IMR-90 (cell line): ENCODE measurements around the gene DOCK7. TPM values are rescaled to one million over a fixed set of nuclear protein-coding genes. Genes with fewer than 3 reads are reported as not detected.

Experiments
- ATAC-seq: fragments of 200-7000 bp; cut with Tn5 transposase; 2 replicates; pipeline ENCODE4 v1.9.1; 2020; ENCODE audit warnings: low read depth, mild to moderate bottlenecking, moderate library complexity
- BruUV-seq: library from RNA; stranded (reverse); fragments of 400-500 nt; replicated peaks from 2 replicates; lab custom pipeline; 2021; lab: Mats Ljungman, UMichigan
- CTCF ChIA-PET: fragments of 300-600 bp; formaldehyde crosslinking; extraction: SDS; loops from one replicate; lab custom pipeline; 2021; ENCODE audit warnings: antibody characterized with exemption; lab: Yijun Ruan, JAX
- POLR2A ChIA-PET: fragments of 300-600 bp; sonication (Branson Sonifier 250); formaldehyde crosslinking; loops from one replicate; lab custom pipeline; 2022; ENCODE audit warnings: antibody characterized with exemption; ENCODE audit not compliant: unreplicated experiment; lab: Charles Lee
- DNase-seq: peaks from one replicate; pipeline ENCODE4 v3.0.0; 2013
- H2AFZ ChIP-seq: replicated peaks from 2 replicates; pipeline ENCODE3; 2013; ENCODE audit warnings: low read length, mild to moderate bottlenecking; ENCODE audit not compliant: poor library complexity
- H2AK5ac ChIP-seq: 2 replicates; pipeline ENCODE4 v1.6.1; 2013; ENCODE audit warnings: low read depth, low read length, inconsistent platforms
- H2AK9ac ChIP-seq: replicated peaks from 2 replicates; pipeline ENCODE3; 2013; ENCODE audit warnings: mild to moderate bottlenecking, low read depth, low read length, moderate library complexity; ENCODE audit not compliant: poor library complexity
- H2BK120ac ChIP-seq: 2 replicates; pipeline ENCODE4 v1.6.1; 2013; ENCODE audit warnings: low read depth, low read length, inconsistent platforms
- H2BK15ac ChIP-seq: 3 replicates; pipeline ENCODE4 v1.6.1; 2013; ENCODE audit warnings: low read depth, low read length, inconsistent platforms
- H2BK20ac ChIP-seq: 2 replicates; pipeline ENCODE4 v1.6.1; 2013; ENCODE audit warnings: low read depth, mild to moderate bottlenecking, inconsistent platforms, low read length, moderate library complexity
- H2BK5ac ChIP-seq: 2 replicates; pipeline ENCODE4 v1.6.1; 2013; ENCODE audit warnings: mild to moderate bottlenecking, low read depth, low read length, inconsistent platforms; ENCODE audit not compliant: poor library complexity, severe bottlenecking
- H3K14ac ChIP-seq: replicated peaks from 2 replicates; pipeline ENCODE4 v1.6.1; 2013; ENCODE audit warnings: low read depth, low read length, inconsistent platforms
- H3K18ac ChIP-seq: 2 replicates; pipeline ENCODE4 v1.6.1; 2013; ENCODE audit warnings: low read depth, low read length, control low read depth
- H3K23ac ChIP-seq: 2 replicates; pipeline ENCODE4 v1.6.1; 2013; ENCODE audit warnings: low read depth, low read length, inconsistent platforms
- H3K27ac ChIP-seq: 2 replicates; pipeline ENCODE4 v1.5.1; 2013; ENCODE audit warnings: mild to moderate bottlenecking, control low read depth, low read length; ENCODE audit not compliant: insufficient read depth
- H3K27me3 ChIP-seq: 2 replicates; pipeline ENCODE4 v1.6.1; 2013; ENCODE audit warnings: low read length; ENCODE audit not compliant: control insufficient read depth, insufficient read depth
- H3K36me3 ChIP-seq: 2 replicates; pipeline ENCODE4 v1.6.1; 2013; ENCODE audit warnings: low read length, mixed read lengths; ENCODE audit not compliant: control insufficient read depth, insufficient read depth
- H3K4ac ChIP-seq: 2 replicates; pipeline ENCODE4 v1.6.1; 2013; ENCODE audit warnings: low read depth, low read length, inconsistent platforms
- H3K4me1 ChIP-seq: 2 replicates; pipeline ENCODE4 v1.6.1; 2013; ENCODE audit warnings: low read length, mixed read lengths; ENCODE audit not compliant: control insufficient read depth, insufficient read depth
- H3K4me2 ChIP-seq: 2 replicates; pipeline ENCODE4 v1.6.1; 2013; ENCODE audit warnings: low read depth, mild to moderate bottlenecking, control low read depth, low read length, moderate library complexity
- H3K4me3 ChIP-seq: 2 replicates; pipeline ENCODE4 v1.5.1; 2013; ENCODE audit warnings: low read depth, mild to moderate bottlenecking, control low read depth, low read length, moderate library complexity; ENCODE audit not compliant: insufficient read depth
- H3K56ac ChIP-seq: 2 replicates; pipeline ENCODE4 v1.6.1; 2013; ENCODE audit warnings: low read length, inconsistent platforms; ENCODE audit not compliant: insufficient read depth; ENCODE audit errors: extremely low read depth
- H3K79me1 ChIP-seq, 2 experiments: 2 replicates each; pipeline ENCODE4 v1.6.1; 2013; ENCODE audit warnings: low read length in 2 of 2, inconsistent platforms in 1 of 2, low read depth in 1 of 2
- H3K9ac ChIP-seq: 2 replicates; pipeline ENCODE4 v1.6.1; 2013; ENCODE audit warnings: low read depth, low read length, control low read depth
- H3K9me1 ChIP-seq: 2 replicates; pipeline ENCODE4 v1.6.1; 2013; ENCODE audit warnings: low read length, inconsistent platforms; ENCODE audit not compliant: insufficient read depth
- H3K9me3 ChIP-seq: 2 replicates; pipeline ENCODE4 v1.6.1; 2013; ENCODE audit warnings: low read length; ENCODE audit not compliant: control insufficient read depth, insufficient read depth
- H4K20me1 ChIP-seq: 2 replicates; pipeline ENCODE4 v1.6.1; 2013; ENCODE audit warnings: low read length, inconsistent platforms; ENCODE audit not compliant: insufficient read depth
- H4K5ac ChIP-seq: 2 replicates; pipeline ENCODE4 v1.6.1; 2013; ENCODE audit warnings: mild to moderate bottlenecking, low read depth, low read length, control low read depth
- H4K8ac ChIP-seq, 2 experiments: 2 replicates each; pipeline ENCODE4 v1.6.1; 2013; ENCODE audit warnings: low read depth in 2 of 2, low read length in 2 of 2, control low read depth in 1 of 2, inconsistent platforms in 1 of 2
- H4K91ac ChIP-seq: 2 replicates; pipeline ENCODE4 v1.6.1; 2013; ENCODE audit warnings: low read depth, low read length, inconsistent platforms; ENCODE audit not compliant: insufficient read depth
- CEBPB ChIP-seq: IDR thresholded peaks from 2 replicates; pipeline ENCODE4 v1.6.1; 2012; ENCODE audit warnings: low read depth, low read length, improper control_type of control experiment
- CTCF ChIP-seq: conservative IDR thresholded peaks from 2 replicates; pipeline ENCODE4 v1.5.1; 2012; ENCODE audit warnings: mild to moderate bottlenecking, low read depth, low read length, improper control_type of control experiment
- FOS ChIP-seq: fragments of 150-350 bp; IDR thresholded peaks from 2 replicates; pipeline ENCODE4 v1.6.1; 2016; ENCODE audit warnings: low read depth, low read length
- MAFK ChIP-seq: IDR thresholded peaks from 2 replicates; pipeline ENCODE4 v1.6.1; 2012; ENCODE audit warnings: low read depth, low read length, improper control_type of control experiment
- MXI1 ChIP-seq: IDR thresholded peaks from 2 replicates; pipeline ENCODE4 v1.6.1; 2012; ENCODE audit warnings: low read depth, mild to moderate bottlenecking, low read length, moderate library complexity, borderline replicate concordance
- POLR2A ChIP-seq: IDR thresholded peaks from 2 replicates; pipeline ENCODE4 v1.6.1; 2012; ENCODE audit warnings: mild to moderate bottlenecking, low read depth, low read length
- RAD21 ChIP-seq: IDR thresholded peaks from 2 replicates; pipeline ENCODE4 v1.6.1; 2012; ENCODE audit warnings: low read length, improper control_type of control experiment
- RCOR1 ChIP-seq: IDR thresholded peaks from 2 replicates; pipeline ENCODE4 v1.6.1; 2012; ENCODE audit warnings: mild to moderate bottlenecking, low read length, improper control_type of control experiment; ENCODE audit not compliant: insufficient replicate concordance
- SMC3 ChIP-seq: fragments of 150-350 bp; IDR thresholded peaks from 2 replicates; pipeline ENCODE4 v1.6.1; 2016; ENCODE audit warnings: low read depth, mild to moderate bottlenecking, antibody characterized with exemption, low read length, moderate library complexity
- WGBS, 2 experiments: methylation state at CpG; one replicate each; pipeline versions ENCODE4 v1.1.5 to v1.1.7; 2013; ENCODE audit warnings: missing lambda C conversion rate in 2 of 2; ENCODE audit not compliant: insufficient read length in 1 of 2; ENCODE audit errors: extremely low coverage in 2 of 2; 5-methylcytosine and 5-hydroxymethylcytosine counted together
- dilution Hi-C: fragments of 300-500 bp; cut with HindIII; formaldehyde crosslinking; loops from one replicate; pipeline ENCODE4 v1.14.3; 2018; ENCODE audit warnings: low sequenced_read_pairs; ENCODE audit not compliant: unreplicated experiment
- in situ Hi-C: fragments of 300-500 bp; cut with MboI; formaldehyde crosslinking; loops from 3 replicates; pipeline ENCODE4 v1.14.3; 2019; ENCODE audit warnings: low sequenced_read_pairs, inconsistent platforms, mixed read lengths
- intact Hi-C: fragments of 100-400 bp; cut with micrococcal nuclease; formaldehyde crosslinking; loops from 2 replicates; pipeline ENCODE4 v1.10.0; 2022
- polyA plus RNA-seq, 3 experiments: library from polyadenylated mRNA; depleted of rRNA; stranded (reverse); fragments of >200 nt; gene quantifications; 2 replicates each; pipeline ENCODE4 v1.2.3, GENCODE V29; 2012; ENCODE audit warnings: low replicate concordance in 1 of 3
- total RNA-seq: library from RNA; depleted of rRNA; stranded (reverse); fragments of >200 nt; gene quantifications from 2 replicates; pipeline ENCODE4 v1.2.3, GENCODE V29; 2012

The DOCK7 gene
- total and polyA plus RNA-seq, 2 of the 4 experiments (the other 2 are of a cell fraction) = 38.0 to 97.7 TPM

- Histone ChIP-seq H2AFZ (no peak overlapping the region), H2BK20ac (no peak overlapping the region), H3K23ac (no peak overlapping the region), H4K20me1 (no peaks in the 10 kb centered on the region), H2AK9ac (no peak overlapping the region), H3K56ac (no peak overlapping the region), H4K91ac (no peak overlapping the region), H3K4me3 (no peak overlapping the region), H3K36me3 (no peaks in the 10 kb centered on the region), H3K4me1 (no peaks in the 10 kb centered on the region), H2BK15ac (no peak overlapping the region), H3K9ac (no peak overlapping the region), H4K8ac (no peak overlapping the region), H3K79me1 (no peaks in the 10 kb centered on the region; a peak in 1 of 4 replicates), H3K9me1 (0 out of 2 replicates have a peak, but pooled peaks cover 2% of the 10 kb centered on the region), H3K9me3 (no peaks in the 10 kb centered on the region), H4K5ac (no peak overlapping the region), H3K4me2 (no peak overlapping the region), H2AK5ac (no peak overlapping the region), H3K27ac (no peak overlapping the region), H3K27me3 (no peaks in the 10 kb centered on the region), H2BK120ac (no peak overlapping the region), H2BK5ac (no peak overlapping the region), H3K4ac (no peak overlapping the region), H3K14ac (no peak overlapping the region), H3K18ac (no peak overlapping the region)
- DNase-seq (no peak), ATAC-seq (no peak)
- in situ Hi-C loops = no loop called here
- ChIA-PET POLR2A (no interaction called here), CTCF (no interaction called here)
- TF ChIP-seq POLR2A = no peak
- TF ChIP-seq RAD21 = no peak
- TF ChIP-seq RCOR1 = no peak
- no peak for TF ChIP-seq FOS
- TF ChIP-seq CEBPB = no peak
- no peak for TF ChIP-seq SMC3
- no peak for TF ChIP-seq MXI1
- TF ChIP-seq CTCF = no peak
- TF ChIP-seq MAFK = no peak
- dilution Hi-C loops = no loop called here
- BruUV-seq = no TSS peak
- intact Hi-C loops = no loop called here
- WGBS, 2 experiments = 86% methylated on average over 1 of the region's 7 CpGs; no CpG with 5 or more reads in 1 of the 2 experiments
These were observed 19.0 kb upstream of the DOCK7 start for GRCh38 chr1:62706985-62707743.
